GM19463 (cell line): Measurements from ENCODE around the gene COL13A1.

ENCODE experiments used
- ATAC-seq: cut with Tn5 transposase; IDR thresholded peaks from one replicate; pipeline ENCODE4 v1.9.1; 2021; ENCODE audit warnings: mild to moderate bottlenecking, moderate library complexity; ENCODE audit not compliant: unreplicated experiment

Gene COL13A1

GRCh38 chr10:69844698-69845097 lies 43.0 kb downstream of the COL13A1 start:
- no peak for ATAC-seq

DNA sequence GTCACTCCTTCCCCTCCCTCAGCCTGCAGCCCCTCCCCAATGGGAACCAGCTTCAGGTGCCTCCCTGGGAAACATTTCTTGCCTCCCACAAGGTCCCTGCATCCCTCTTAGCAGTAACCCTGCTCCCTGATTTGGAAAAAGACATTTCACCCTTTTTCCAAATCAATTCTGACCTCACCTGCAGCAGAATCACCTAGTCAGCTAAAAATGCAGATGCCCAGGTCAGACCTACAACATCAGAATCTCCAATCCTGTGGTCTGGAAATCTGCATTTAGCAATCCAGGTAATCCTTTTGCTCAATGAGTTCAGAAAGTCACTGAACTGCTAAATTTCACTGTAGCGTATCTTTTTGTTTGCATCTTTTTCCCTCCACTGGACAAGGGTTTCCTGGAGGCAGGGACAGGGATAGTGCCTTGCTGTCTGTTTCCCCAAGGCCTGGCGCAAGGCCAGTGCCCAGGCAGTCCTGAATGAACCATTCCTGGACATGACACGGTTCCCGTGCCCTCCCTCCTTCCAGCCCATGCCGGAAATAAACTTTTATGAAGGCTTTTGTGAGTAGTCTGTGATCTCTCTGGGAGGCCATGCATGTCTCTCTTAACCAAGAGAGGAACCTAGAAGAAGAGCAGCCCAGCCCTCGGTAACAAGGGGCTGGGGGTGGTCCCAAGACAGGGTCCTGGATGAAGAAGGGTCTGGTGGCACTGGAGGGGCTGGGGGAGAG lies 44.0 kb downstream of the COL13A1 start:
- no peak for ATAC-seq

DNA sequence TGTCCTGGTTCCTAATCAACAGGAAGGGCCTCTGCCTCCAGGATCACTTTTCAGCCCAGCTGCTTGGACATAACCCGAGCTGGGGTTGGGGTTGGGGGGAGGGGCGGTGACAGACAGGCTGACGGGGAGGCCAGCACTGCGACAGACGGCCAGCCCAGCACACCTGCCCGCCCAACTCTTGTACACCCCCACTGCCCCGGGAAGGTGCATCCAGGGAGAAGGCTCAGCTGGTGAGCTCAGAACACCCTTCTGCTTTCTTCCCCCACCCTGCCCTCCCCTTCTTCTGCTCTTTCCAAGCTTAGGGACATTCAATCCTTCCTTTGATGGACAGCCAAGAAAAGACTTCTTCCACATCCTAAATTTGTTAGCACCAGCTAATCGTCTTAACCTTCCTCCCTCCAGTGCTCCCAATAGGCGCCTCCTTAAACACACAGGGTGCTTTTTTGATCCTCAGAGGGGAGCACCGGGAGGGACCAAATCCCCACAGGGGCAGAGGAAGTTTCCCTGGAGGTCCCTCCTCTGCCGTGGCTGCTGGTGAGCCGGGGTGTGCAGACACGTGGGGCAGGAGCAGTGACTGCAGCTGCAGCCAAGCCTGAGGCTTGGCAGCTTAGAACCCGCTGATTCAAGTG lies 44.7 kb downstream of the COL13A1 start:
- ATAC-seq: no peak

DNA sequence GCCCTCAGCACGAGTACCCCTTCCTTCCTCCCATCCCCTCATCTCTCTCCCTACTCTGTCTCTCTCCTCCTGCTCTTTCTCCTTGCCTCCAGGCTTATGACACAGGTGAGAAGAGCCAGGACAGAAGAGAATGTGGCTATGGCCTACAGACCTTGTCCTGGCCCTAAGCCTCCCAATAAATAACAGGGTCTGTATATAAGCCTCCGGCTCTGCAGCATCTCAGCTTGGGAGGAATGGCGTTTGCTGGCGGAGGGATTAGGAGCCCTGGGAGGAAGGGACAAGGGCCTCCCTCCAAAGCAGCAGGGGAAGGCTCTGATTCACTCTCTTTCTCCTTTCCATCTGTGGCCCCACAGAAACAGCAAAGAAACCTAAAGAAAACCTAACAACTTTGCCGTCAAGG lies 45.8 kb downstream of the COL13A1 start:
- no peak for ATAC-seq

GRCh38 chr10:69847883-69848282 lies 46.2 kb downstream of the COL13A1 start:
- no peak for ATAC-seq

DNA sequence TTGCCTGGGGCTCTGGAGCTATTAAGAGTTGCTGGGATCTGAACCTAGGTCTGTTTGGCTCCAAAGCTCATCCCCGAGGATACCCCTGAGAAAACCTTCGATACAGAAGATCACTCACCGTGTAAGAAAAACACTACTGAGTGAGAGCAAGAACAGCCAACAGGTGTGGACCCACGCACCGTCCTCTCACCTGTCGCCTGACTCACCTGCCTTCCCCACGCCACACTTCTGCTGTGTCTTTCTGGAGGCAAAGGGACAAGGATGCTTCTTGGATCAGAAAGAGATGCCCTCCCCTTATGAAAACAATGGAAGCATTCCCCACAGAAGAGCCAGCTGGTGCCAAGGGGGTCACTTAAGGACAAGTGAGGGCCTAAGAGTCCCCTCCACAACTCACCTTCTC lies 46.7 kb downstream of the COL13A1 start:
- ATAC-seq: no peak

DNA sequence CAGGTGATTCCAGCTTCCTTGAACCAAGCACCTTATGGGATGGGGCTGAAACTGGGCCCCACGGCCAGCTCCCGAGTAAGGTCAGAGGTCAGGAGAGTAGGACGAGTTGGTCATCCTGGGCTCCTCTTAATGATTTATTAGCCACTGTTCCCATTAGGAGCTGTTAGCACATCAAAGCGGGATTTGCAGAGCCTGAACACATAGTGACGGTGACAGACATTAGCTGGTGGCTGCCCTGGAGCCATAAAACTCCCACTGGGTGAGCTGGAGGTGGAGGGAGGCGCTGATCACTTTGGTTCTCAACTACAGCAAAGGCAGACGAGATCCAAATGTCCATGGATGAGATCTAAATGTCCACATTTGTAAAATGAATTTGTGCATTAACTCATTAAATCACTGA lies 48.1 kb downstream of the COL13A1 start:
- ATAC-seq: no peak

DNA sequence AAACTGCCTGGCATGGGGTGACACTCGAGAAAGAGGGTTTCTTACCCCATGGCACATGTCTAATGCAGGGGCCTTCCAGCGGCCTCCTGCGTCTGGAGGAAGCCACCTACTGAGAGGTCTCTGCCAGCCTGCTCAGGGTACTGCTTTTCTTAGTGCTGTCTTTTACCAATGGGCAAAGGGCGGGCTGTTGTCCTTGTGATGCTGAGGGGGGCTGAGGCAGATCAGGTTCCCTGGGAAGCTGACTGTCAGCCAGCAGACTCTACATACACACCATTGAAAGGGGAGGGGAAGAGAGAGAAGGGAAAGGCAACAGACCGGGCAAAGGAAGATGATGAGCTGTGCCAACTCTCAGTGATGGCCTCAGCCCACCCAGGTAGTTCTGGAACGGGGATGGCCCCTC lies 48.7 kb downstream of the COL13A1 start:
- no peak for ATAC-seq

DNA sequence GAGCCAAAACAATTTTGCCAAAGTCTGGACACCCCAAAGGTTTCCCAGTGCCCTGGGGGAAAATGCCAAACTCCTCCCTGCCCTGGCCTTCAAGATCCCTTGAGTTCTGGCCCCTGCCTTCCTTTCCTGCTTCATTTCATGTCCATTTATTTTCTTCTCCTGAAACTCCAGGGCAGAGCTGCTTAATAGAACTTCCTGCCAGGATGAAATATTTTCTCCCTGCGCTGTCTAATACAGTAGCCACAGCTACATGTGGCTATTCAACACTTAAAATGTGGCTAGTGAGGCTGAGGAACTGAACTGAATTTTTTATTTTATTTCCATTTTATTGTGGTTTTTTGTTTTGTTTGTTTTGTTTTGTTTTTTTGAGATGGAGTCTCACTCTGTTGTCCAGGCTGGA lies 49.6 kb downstream of the COL13A1 start:
- no peak for ATAC-seq

GRCh38 chr10:69853064-69853463 lies 51.4 kb downstream of the COL13A1 start:
- no peak for ATAC-seq

GRCh38 chr10:69854511-69855345 lies 53.0 kb downstream of the COL13A1 start:
- no peak for ATAC-seq

GRCh38 chr10:69855346-69856111 lies 53.8 kb downstream of the COL13A1 start:
- ATAC-seq: no peak

- ATAC-seq: no peak
Observed at GRCh38 chr10:69856601-69857166, 55.0 kb downstream of the COL13A1 start.

DNA sequence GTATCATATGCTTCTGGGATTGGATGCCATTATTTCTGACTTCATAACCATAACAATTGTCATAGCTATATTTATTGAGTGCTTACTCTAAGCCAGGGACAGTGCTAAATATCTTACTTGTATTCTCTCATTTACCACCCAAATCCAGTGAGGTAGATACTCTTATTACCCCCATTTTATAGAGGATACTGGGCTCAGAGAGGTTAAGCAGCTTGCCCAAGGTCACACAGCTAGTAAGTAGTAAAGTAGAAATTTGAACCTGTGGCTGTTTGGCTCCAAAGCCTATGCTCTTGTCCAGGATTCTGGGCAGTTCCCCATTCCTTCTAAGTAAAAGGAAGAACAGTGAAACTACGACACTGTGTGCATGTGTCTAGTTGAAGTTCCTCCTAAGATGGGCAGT lies 56.5 kb downstream of the COL13A1 start:
- no peak for ATAC-seq

- no peak for ATAC-seq
Observed at GRCh38 chr10:69860271-69860670, 58.6 kb downstream of the COL13A1 start.

DNA sequence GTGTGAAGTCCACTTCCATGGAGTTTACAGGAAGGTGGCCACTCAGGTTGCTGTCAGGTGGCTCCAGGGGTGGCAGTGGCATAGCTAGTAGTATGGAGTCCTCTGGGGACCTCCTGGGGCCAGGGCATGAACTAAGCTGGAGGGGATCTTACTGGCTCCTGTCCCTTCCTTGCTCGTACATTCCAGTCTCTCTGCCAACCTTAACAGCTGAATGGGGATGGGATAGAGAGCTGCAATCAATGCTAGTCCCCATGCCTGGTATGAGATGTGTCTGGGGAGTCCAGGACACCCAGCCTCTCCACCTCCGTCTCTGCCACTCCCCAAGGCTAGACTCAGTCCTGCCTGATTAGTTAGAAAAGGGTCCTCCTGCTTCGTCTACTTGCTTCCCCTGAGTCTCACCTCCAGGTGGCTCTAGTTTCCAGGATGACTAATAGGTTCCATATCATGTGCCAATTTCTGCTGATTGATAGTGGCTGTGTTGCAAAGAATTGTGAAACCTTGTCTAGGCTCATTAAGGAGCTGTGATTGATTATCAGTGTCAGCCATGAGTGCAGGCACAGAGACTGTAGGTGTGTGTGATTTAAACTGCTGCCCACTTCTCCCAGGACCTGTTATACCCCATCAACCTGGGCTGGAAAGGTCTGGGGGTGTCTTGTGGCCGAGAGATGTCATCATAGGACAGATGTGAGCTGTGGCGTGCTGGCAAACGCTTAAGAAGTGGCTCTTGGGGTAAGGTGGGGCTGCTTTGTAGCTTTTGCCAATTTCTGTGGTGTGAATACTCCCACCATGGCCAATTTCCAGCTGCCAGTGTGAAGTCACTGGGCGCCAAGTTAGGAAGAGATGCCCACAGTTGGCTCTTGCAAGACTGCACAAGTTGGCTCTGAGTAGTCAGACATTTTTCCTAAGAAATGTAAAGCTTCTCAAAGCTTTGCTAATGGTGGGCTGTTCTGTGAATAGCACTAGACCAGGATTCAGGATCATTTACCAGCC lies 59.8 kb downstream of the COL13A1 start:
- no peak for ATAC-seq

- ATAC-seq: no peak
Observed at GRCh38 chr10:69862882-69863530, 61.3 kb downstream of the COL13A1 start.

DNA sequence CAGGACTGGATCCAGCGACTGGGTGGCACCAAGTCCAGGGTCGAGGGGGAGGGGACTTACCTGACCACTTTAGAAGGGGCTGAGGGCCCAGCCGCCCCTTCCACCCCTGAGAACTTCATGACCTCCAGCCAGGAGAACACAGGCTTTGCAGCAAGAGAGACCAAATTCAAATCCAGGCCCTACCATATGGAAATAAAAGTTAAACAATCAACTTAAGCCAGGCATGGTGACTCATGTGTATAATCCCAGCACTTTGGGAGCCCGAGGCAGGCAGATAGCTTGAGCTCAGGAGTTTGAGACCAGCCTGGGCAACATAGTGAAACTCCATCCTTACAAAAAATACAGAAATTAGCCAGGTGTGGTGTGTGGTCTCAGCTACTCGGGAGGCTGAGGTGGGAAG lies 61.9 kb downstream of the COL13A1 start:
- no peak for ATAC-seq

GRCh38 chr10:69864321-69864720 lies 62.6 kb downstream of the COL13A1 start:
- no peak for ATAC-seq
